ENCODE results near the gene PDE5A. TPM values are rescaled to one million over a fixed set of nuclear protein-coding genes. Genes with fewer than 3 reads are reported as not detected.

The PDE5A gene
- total RNA-seq, 1 donor from 2014 or later, result 3.2 TPM

- H3K4me3 Mint-ChIP-seq (ENCODE audit: unreplicated experiment), result no peak overlapping the region
- no peak for TF ChIP-seq CTCF (IDR thresholded peaks at IDR 0.05; ENCODE audit: partially characterized antibody, unreplicated experiment)
- H3K27ac Mint-ChIP-seq (ENCODE audit: unreplicated experiment), result no peak overlapping the region
Observed at GRCh38 chr4:119632216-119632615, 3.6 kb upstream of the PDE5A start.

GRCh38 chr4:119629142-119629471, 503 bp upstream of the PDE5A start:
- DNase-seq, result no peak
- Mint-ChIP-seq H3K27ac (ENCODE audit: unreplicated experiment) (no peak overlapping the region), H3K27me3 (ENCODE audit: unreplicated experiment) (peaks cover 4% of the 10 kb centered on the region), H3K4me1 (ENCODE audit: low read depth, unreplicated experiment) (peaks cover 6% of the 10 kb centered on the region), H3K4me3 (ENCODE audit: unreplicated experiment) (peak overlapping the region; percentile 86), H3K36me3 (ENCODE audit: unreplicated experiment) (no peaks in the 10 kb centered on the region), H3K9me3 (ENCODE audit: unreplicated experiment) (peaks cover 2% of the 10 kb centered on the region)
- no peak for TF ChIP-seq CTCF (IDR thresholded peaks at IDR 0.05; ENCODE audit: partially characterized antibody, unreplicated experiment)

More at GRCh38 chr4:119632216-119632615, 3.6 kb upstream of the PDE5A start:
- Mint-ChIP-seq H3K9me3 (ENCODE audit: unreplicated experiment) (no peaks in the 10 kb centered on the region), H3K27me3 (ENCODE audit: unreplicated experiment) (peaks cover 1% of the 10 kb centered on the region), H3K36me3 (ENCODE audit: unreplicated experiment) (no peaks in the 10 kb centered on the region), H3K4me1 (ENCODE audit: low read depth, unreplicated experiment) (no peaks in the 10 kb centered on the region)
- DNase-seq, result no peak

- peaks cover 2% of the 10 kb centered on the region for H3K9me3 Mint-ChIP-seq (ENCODE audit: unreplicated experiment)
- DNase-seq, result peak; percentile 77
- H3K27me3 Mint-ChIP-seq (ENCODE audit: unreplicated experiment), result peaks cover 4% of the 10 kb centered on the region
- H3K4me3 Mint-ChIP-seq (ENCODE audit: unreplicated experiment), result peak overlapping the region; percentile 93
- peak; percentile 54 for TF ChIP-seq CTCF (IDR thresholded peaks at IDR 0.05; ENCODE audit: partially characterized antibody, unreplicated experiment)
- peaks cover 6% of the 10 kb centered on the region for H3K4me1 Mint-ChIP-seq (ENCODE audit: low read depth, unreplicated experiment)
- no peak overlapping the region for H3K27ac Mint-ChIP-seq (ENCODE audit: unreplicated experiment)
- H3K36me3 Mint-ChIP-seq (ENCODE audit: unreplicated experiment), result no peaks in the 10 kb centered on the region
Observed at GRCh38 chr4:119627267-119628255, 1.0 kb downstream of the PDE5A start.

- no peak for TF ChIP-seq CTCF (IDR thresholded peaks at IDR 0.05; ENCODE audit: partially characterized antibody, unreplicated experiment)
- Mint-ChIP-seq H3K36me3 (ENCODE audit: unreplicated experiment) (no peaks in the 10 kb centered on the region), H3K27ac (ENCODE audit: unreplicated experiment) (peak overlapping the region; percentile 48), H3K9me3 (ENCODE audit: unreplicated experiment) (peaks cover 2% of the 10 kb centered on the region), H3K4me1 (ENCODE audit: low read depth, unreplicated experiment) (peaks cover 6% of the 10 kb centered on the region), H3K27me3 (ENCODE audit: unreplicated experiment) (peaks cover 4% of the 10 kb centered on the region), H3K4me3 (ENCODE audit: unreplicated experiment) (peak overlapping the region; percentile 93)
- no peak for DNase-seq
Observed at GRCh38 chr4:119626943-119627266, 1.7 kb downstream of the PDE5A start.

- no peak for TF ChIP-seq CTCF (IDR thresholded peaks at IDR 0.05; ENCODE audit: partially characterized antibody, unreplicated experiment)
- DNase-seq, result no peak
- peak overlapping the region; percentile 48 for H3K27ac Mint-ChIP-seq (ENCODE audit: unreplicated experiment)
- H3K4me3 Mint-ChIP-seq (ENCODE audit: unreplicated experiment), result peak overlapping the region; percentile 93
- peaks cover 4% of the 10 kb centered on the region for H3K27me3 Mint-ChIP-seq (ENCODE audit: unreplicated experiment)
- peaks cover 6% of the 10 kb centered on the region for H3K4me1 Mint-ChIP-seq (ENCODE audit: low read depth, unreplicated experiment)
- H3K36me3 Mint-ChIP-seq (ENCODE audit: unreplicated experiment), result no peaks in the 10 kb centered on the region
- H3K9me3 Mint-ChIP-seq (ENCODE audit: unreplicated experiment), result peaks cover 2% of the 10 kb centered on the region
Observed at GRCh38 chr4:119626420-119626819, 2.2 kb downstream of the PDE5A start.
